Stimulated activated effector memory CD8-positive, alpha-beta T cell treated with anti-CD3 and anti-CD28 coated beads, Interleukin-12 subunit alpha, Interleukin-12 subunit beta, amount 100 ng/mL, for 72 hours (primary cell): ENCODE data around the gene TRIM27.

Experiments
- ATAC-seq: fragments of 150-1000 bp; cut with Tn5 transposase; 2 replicates; pipeline ENCODE4 v1.10.0; 2021
- DNase-seq, 2 donors: peaks; one replicate each; pipeline ENCODE4 v3.0.0; 2021 to 2022; ENCODE audit warnings: low spot score in 2 of 2
- H3K27ac Mint-ChIP-seq: one replicate; pipeline ENCODE4 v1.8.0; 2022; ENCODE audit warnings: mild to moderate bottlenecking, mixed read lengths
- H3K36me3 Mint-ChIP-seq: one replicate; pipeline ENCODE4 v1.8.0; 2022; ENCODE audit warnings: mild to moderate bottlenecking, mixed read lengths
- H3K4me1 Mint-ChIP-seq: one replicate; pipeline ENCODE4 v1.8.0; 2022; ENCODE audit warnings: mixed read lengths
- H3K4me3 Mint-ChIP-seq: one replicate; pipeline ENCODE4 v1.8.0; 2022; ENCODE audit warnings: mild to moderate bottlenecking, mixed read lengths
- H3K9me3 Mint-ChIP-seq: one replicate; pipeline ENCODE4 v1.8.0; 2022; ENCODE audit warnings: mixed read lengths

TRIM27 gene

GRCh38 chr6:28922004-28922820 is 1.6 kb downstream of the TRIM27 start:
- DNase-seq (no peak), ATAC-seq (peak; percentile 72)
- peak overlapping the region; percentile 90 for H3K27ac Mint-ChIP-seq
- peaks cover 55% of the 10 kb centered on the region for H3K36me3 Mint-ChIP-seq
- peak overlapping the region; percentile 80 for H3K4me3 Mint-ChIP-seq
- no peaks in the 10 kb centered on the region for H3K9me3 Mint-ChIP-seq
- H3K4me1 Mint-ChIP-seq = peaks cover 33% of the 10 kb centered on the region

GRCh38 chr6:28920281-28920680 is 3.5 kb downstream of the TRIM27 start:
- Mint-ChIP-seq H3K36me3 (peaks cover 74% of the 10 kb centered on the region), H3K4me1 (peaks cover 37% of the 10 kb centered on the region), H3K27ac (peak overlapping the region; percentile 90), H3K9me3 (no peaks in the 10 kb centered on the region), H3K4me3 (no peak overlapping the region)
- DNase-seq (no peak), ATAC-seq (no peak)

- H3K9me3 Mint-ChIP-seq = no peaks in the 10 kb centered on the region
- no peak overlapping the region for H3K27ac Mint-ChIP-seq
- peaks cover 20% of the 10 kb centered on the region for H3K4me1 Mint-ChIP-seq
- ATAC-seq (no peak), DNase-seq (no peak)
- H3K36me3 Mint-ChIP-seq = peaks cover 100% of the 10 kb centered on the region
- no peak overlapping the region for H3K4me3 Mint-ChIP-seq
These were observed 8.8 kb downstream of the TRIM27 start for GRCh38 chr6:28914941-28915340.

GRCh38 chr6:28910901-28911690 is 12.7 kb downstream of the TRIM27 start:
- Mint-ChIP-seq H3K27ac (peak overlapping the region; percentile 86), H3K4me3 (no peak overlapping the region), H3K9me3 (no peaks in the 10 kb centered on the region), H3K36me3 (peaks cover 100% of the 10 kb centered on the region), H3K4me1 (peaks cover 4% of the 10 kb centered on the region)
- no peak for ATAC-seq
- DNase-seq = no peak

- H3K4me1 Mint-ChIP-seq = peaks cover 4% of the 10 kb centered on the region
- no peak overlapping the region for H3K4me3 Mint-ChIP-seq
- peak overlapping the region; percentile 27 for H3K27ac Mint-ChIP-seq
- peaks cover 100% of the 10 kb centered on the region for H3K36me3 Mint-ChIP-seq
- DNase-seq = no peak
- ATAC-seq = no peak
- no peaks in the 10 kb centered on the region for H3K9me3 Mint-ChIP-seq
These were observed 16.4 kb downstream of the TRIM27 start for GRCh38 chr6:28907394-28907793.

GRCh38 chr6:28906669-28907068 is 17.1 kb downstream of the TRIM27 start:
- Mint-ChIP-seq H3K4me3 (no peak overlapping the region), H3K27ac (peak overlapping the region; percentile 27), H3K4me1 (peaks cover 4% of the 10 kb centered on the region), H3K36me3 (peaks cover 100% of the 10 kb centered on the region), H3K9me3 (no peaks in the 10 kb centered on the region)
- ATAC-seq (no peak), DNase-seq (no peak)

- H3K36me3 Mint-ChIP-seq = peaks cover 91% of the 10 kb centered on the region
- ATAC-seq (no peak), DNase-seq (no peak)
- H3K4me3 Mint-ChIP-seq = no peak overlapping the region
- no peaks in the 10 kb centered on the region for H3K9me3 Mint-ChIP-seq
- H3K27ac Mint-ChIP-seq = no peak overlapping the region
- no peaks in the 10 kb centered on the region for H3K4me1 Mint-ChIP-seq
These were observed 20.1 kb downstream of the TRIM27 start for GRCh38 chr6:28903686-28904085.

- ATAC-seq (no peak), DNase-seq (no peak)
- H3K4me1 Mint-ChIP-seq = no peaks in the 10 kb centered on the region
- H3K27ac Mint-ChIP-seq = no peak overlapping the region
- peaks cover 76% of the 10 kb centered on the region for H3K36me3 Mint-ChIP-seq
- no peak overlapping the region for H3K4me3 Mint-ChIP-seq
- no peaks in the 10 kb centered on the region for H3K9me3 Mint-ChIP-seq
These were observed 22.0 kb downstream of the TRIM27 start for GRCh38 chr6:28901831-28902230.

GRCh38 chr6:28900577-28901256 is 23.1 kb downstream of the TRIM27 start:
- ATAC-seq (no peak), DNase-seq (no peak)
- peaks cover 7% of the 10 kb centered on the region for H3K4me1 Mint-ChIP-seq
- no peak overlapping the region for H3K27ac Mint-ChIP-seq
- peaks cover 76% of the 10 kb centered on the region for H3K36me3 Mint-ChIP-seq
- no peak overlapping the region for H3K4me3 Mint-ChIP-seq
- H3K9me3 Mint-ChIP-seq = no peaks in the 10 kb centered on the region

GRCh38 chr6:28898710-28898965 is 25.1 kb downstream of the TRIM27 start:
- ATAC-seq (no peak), DNase-seq (no peak)
- H3K9me3 Mint-ChIP-seq = no peaks in the 10 kb centered on the region
- peak overlapping the region; percentile 89 for H3K4me3 Mint-ChIP-seq
- peaks cover 62% of the 10 kb centered on the region for H3K36me3 Mint-ChIP-seq
- H3K4me1 Mint-ChIP-seq = peaks cover 7% of the 10 kb centered on the region
- H3K27ac Mint-ChIP-seq = peak overlapping the region; percentile 81

GRCh38 chr6:28897369-28897745 is 26.4 kb downstream of the TRIM27 start:
- ATAC-seq = no peak
- DNase-seq = no peak
- peak overlapping the region; percentile 89 for H3K4me3 Mint-ChIP-seq
- H3K4me1 Mint-ChIP-seq = peaks cover 7% of the 10 kb centered on the region
- H3K9me3 Mint-ChIP-seq = no peaks in the 10 kb centered on the region
- peaks cover 49% of the 10 kb centered on the region for H3K36me3 Mint-ChIP-seq
- H3K27ac Mint-ChIP-seq = peak overlapping the region; percentile 100

GRCh38 chr6:28896505-28897368 is 27.0 kb downstream of the TRIM27 start:
- DNase-seq = peak; percentile 24 to 73
- Mint-ChIP-seq H3K4me3 (peak overlapping the region; percentile 89), H3K36me3 (peaks cover 43% of the 10 kb centered on the region), H3K27ac (peak overlapping the region; percentile 100), H3K9me3 (no peaks in the 10 kb centered on the region), H3K4me1 (peaks cover 7% of the 10 kb centered on the region)
- ATAC-seq = peak; percentile 43

- Mint-ChIP-seq H3K4me3 (peak overlapping the region; percentile 89), H3K36me3 (peaks cover 35% of the 10 kb centered on the region), H3K4me1 (peaks cover 7% of the 10 kb centered on the region), H3K9me3 (no peaks in the 10 kb centered on the region), H3K27ac (peak overlapping the region; percentile 100)
- ATAC-seq (peak; percentile 85), DNase-seq (peak; percentile 78 to 92)
These were observed 28.5 kb downstream of the TRIM27 start for GRCh38 chr6:28895131-28895812.

GRCh38 chr6:28893172-28893799 is 30.5 kb downstream of the TRIM27 start:
- H3K4me3 Mint-ChIP-seq = peak overlapping the region; percentile 24
- DNase-seq (no peak), ATAC-seq (no peak)
- H3K9me3 Mint-ChIP-seq = no peaks in the 10 kb centered on the region
- peaks cover 7% of the 10 kb centered on the region for H3K4me1 Mint-ChIP-seq
- peaks cover 21% of the 10 kb centered on the region for H3K36me3 Mint-ChIP-seq
- peak overlapping the region; percentile 26 for H3K27ac Mint-ChIP-seq
